ENCODE results near the gene FBXW10B.
"Not testable (repeated sequence)": the region's sequence is repeated elsewhere in the genome, so short reads cannot be mapped to it uniquely, and the experiment has no call there.

Gene FBXW10B

DNA sequence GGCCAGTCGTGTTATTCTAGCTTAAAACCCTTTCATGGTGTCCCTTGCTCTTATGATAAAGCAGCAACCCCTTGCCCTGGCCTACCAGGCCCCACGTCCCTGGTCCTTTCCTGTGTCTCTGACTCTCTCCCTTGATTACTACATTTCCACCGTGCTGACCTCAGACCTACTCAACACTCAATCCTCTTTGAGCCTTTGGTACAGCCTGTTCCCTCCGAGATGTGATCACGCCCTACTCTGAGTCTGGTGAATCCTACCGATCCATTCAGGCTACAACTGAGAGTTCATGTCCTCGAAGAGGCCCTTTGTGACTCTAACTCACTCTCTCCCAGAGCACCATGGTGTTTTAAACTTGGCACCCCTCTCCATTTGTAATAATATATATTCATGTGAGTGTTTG, 10.5 kb upstream of the FBXW10B start:
- not testable (repeated sequence) for DNase-seq

GRCh38 chr17:15623661-15624209, 4.2 kb upstream of the FBXW10B start:
- not testable (repeated sequence) for DNase-seq

DNA sequence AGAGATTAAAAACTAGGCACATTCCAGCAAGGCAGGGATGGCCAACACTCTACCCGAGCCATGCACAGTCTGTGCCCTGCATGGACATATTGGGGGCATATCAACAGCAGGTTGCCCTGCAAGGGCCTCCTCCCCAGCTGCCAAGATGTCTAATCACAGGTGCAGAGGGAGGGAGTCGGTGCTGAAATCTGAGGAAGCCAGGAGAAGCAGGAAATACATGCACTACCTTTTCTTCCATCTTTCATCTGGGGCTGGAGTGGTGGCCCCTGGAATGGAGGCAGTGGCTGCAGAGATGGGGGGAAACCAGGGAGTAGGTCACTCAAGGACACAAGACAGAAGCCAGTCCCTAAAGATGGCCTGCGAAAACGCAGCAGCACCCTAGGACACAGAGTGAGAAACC, 3.8 kb upstream of the FBXW10B start:
- not testable (repeated sequence) for DNase-seq

DNA sequence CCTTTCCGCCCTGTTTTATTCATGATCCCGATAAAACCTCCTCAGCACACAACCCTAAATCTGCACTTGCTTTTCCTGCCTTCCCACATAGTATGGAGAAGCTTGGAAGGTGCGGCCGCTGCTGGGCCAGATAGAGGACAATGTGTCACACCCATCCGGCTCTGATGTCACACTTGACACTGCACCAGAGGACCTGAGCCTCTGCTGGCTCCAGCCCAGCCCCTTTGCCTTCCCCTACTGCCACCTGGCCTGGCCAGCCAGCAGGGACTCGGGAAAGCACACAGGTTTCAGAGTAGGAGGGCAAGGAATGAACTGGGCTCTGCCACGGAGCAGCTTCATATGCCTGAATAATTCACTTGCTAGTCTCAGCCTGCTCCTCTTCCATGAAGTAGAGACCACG, 2.6 kb upstream of the FBXW10B start:
- DNase-seq: not testable (repeated sequence)

GRCh38 chr17:15616828-15617227, 2.7 kb downstream of the FBXW10B start:
- not testable (repeated sequence) for DNase-seq

DNA sequence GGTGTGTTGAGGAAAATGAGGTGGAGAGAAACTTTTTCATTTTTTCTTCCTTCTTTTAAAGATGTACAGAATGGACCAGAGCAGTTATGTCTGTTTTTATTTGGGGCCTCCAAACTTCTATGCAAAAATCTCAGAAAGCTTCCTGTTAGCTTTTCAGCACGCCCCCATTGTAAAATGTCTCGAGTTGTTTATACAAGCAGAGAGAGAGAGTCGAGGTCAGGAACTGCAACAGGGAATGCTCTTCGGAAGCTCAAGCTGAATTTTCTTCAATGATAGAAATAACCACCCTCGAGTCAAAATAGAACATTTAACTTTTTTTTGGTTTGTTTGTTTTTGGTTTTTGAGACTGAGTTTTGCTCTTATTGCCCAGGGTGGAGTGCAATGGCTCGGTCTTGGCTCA, 3.7 kb downstream of the FBXW10B start:
- not testable (repeated sequence) for DNase-seq

- DNase-seq: not testable (repeated sequence)
Measured at GRCh38 chr17:15613111-15613510, 6.4 kb downstream of the FBXW10B start.

GRCh38 chr17:15592960-15593359, 26.5 kb downstream of the FBXW10B start:
- DNase-seq: not testable (repeated sequence)

GRCh38 chr17:15591986-15592385, 27.5 kb downstream of the FBXW10B start:
- DNase-seq: not testable (repeated sequence)

GRCh38 chr17:15590844-15591243, 28.7 kb downstream of the FBXW10B start:
- not testable (repeated sequence) for DNase-seq

- not testable (repeated sequence) for DNase-seq
Measured at GRCh38 chr17:15589544-15590536, 29.7 kb downstream of the FBXW10B start.

- not testable (repeated sequence) for DNase-seq
Measured at GRCh38 chr17:15588017-15588416, 31.5 kb downstream of the FBXW10B start.

GRCh38 chr17:15583313-15583712, 36.2 kb downstream of the FBXW10B start:
- not testable (repeated sequence) for DNase-seq

DNA sequence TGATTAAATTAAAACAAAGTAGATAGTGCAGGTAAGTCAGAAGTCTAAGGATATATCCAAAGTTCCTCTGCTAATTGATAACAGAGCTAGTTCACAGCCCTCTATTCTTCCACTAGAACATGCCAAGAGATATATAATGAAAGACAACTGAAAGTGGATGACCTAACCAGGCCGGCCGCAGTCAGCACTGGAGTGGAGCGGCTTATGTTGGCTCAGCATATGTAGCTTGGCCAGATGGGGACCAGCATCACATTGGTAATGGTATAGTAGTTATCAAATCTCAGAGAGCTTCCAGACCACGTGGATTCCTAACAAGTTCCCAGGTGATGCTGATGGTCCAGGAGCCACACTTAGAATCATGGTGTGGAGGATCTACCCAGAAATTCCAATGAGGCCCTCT, 38.0 kb downstream of the FBXW10B start:
- DNase-seq: not testable (repeated sequence)

- DNase-seq: not testable (repeated sequence)
Measured at GRCh38 chr17:15576848-15577247, 42.7 kb downstream of the FBXW10B start.

GRCh38 chr17:15574660-15575059, 44.8 kb downstream of the FBXW10B start:
- not testable (repeated sequence) for DNase-seq

DNA sequence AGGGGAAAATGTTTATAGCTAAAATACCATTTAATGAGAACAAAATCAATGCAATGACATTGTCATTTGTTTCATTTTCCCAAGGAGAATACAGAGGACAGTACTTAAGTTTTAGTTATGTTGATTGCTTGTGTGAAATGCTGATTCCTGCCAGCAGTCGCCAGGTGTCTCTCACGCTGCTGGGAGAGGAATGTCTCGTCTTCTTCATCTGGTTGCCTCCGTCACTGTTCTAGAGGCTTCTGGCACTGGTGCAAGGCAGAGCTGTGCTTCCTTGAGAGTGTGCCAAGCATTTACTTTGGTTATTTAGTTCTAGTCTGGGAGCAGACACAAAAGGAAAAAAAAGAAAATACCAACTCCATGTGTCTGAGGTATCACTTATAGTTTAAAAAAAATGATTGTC, 45.6 kb downstream of the FBXW10B start:
- DNase-seq: not testable (repeated sequence)

Data from activated CD4-positive, alpha-beta T cell treated with anti-CD3 and anti-CD28 coated beads for 1 hour (primary cell).